NCI-H2081 (cell line): ENCODE data around the gene DAB2IP.

ENCODE experiments used
- DNase-seq, 2 experiments: peaks; one replicate each; lab custom pipeline; 2025; lab: John Stamatoyannopoulos, UW

The DAB2IP gene

GRCh38 chr9:121662891-121663580 lies 11.6 kb downstream of the DAB2IP start:
- DNase-seq: no peak

GRCh38 chr9:121663591-121663990 lies 12.2 kb downstream of the DAB2IP start:
- no peak for DNase-seq

- no peak for DNase-seq
Observed at GRCh38 chr9:121666294-121666693, 14.9 kb downstream of the DAB2IP start.

GRCh38 chr9:121667214-121667613 lies 15.8 kb downstream of the DAB2IP start:
- no peak for DNase-seq

GRCh38 chr9:121667890-121668289 lies 16.5 kb downstream of the DAB2IP start:
- no peak for DNase-seq

- DNase-seq: no peak
Observed at GRCh38 chr9:121670431-121670830, 19.0 kb downstream of the DAB2IP start.

- no peak for DNase-seq
Observed at GRCh38 chr9:121671612-121672155, 20.2 kb downstream of the DAB2IP start.

- no peak for DNase-seq
Observed at GRCh38 chr9:121672213-121672612, 20.8 kb downstream of the DAB2IP start.

- DNase-seq: no peak
Observed at GRCh38 chr9:121672986-121673385, 21.6 kb downstream of the DAB2IP start.

- DNase-seq: no peak
Observed at GRCh38 chr9:121673576-121673975, 22.1 kb downstream of the DAB2IP start.

GRCh38 chr9:121674017-121674416 lies 22.6 kb downstream of the DAB2IP start:
- DNase-seq: no peak

GRCh38 chr9:121674952-121675351 lies 23.5 kb downstream of the DAB2IP start:
- no peak for DNase-seq

GRCh38 chr9:121675381-121675780 lies 23.9 kb downstream of the DAB2IP start:
- no peak for DNase-seq

GRCh38 chr9:121675969-121676822 lies 24.8 kb downstream of the DAB2IP start:
- no peak for DNase-seq

GRCh38 chr9:121676926-121677325 lies 25.5 kb downstream of the DAB2IP start:
- DNase-seq: no peak

- DNase-seq: no peak
Observed at GRCh38 chr9:121678501-121679022, 27.1 kb downstream of the DAB2IP start.

GRCh38 chr9:121679901-121680635 lies 28.6 kb downstream of the DAB2IP start:
- no peak for DNase-seq

- no peak for DNase-seq
Observed at GRCh38 chr9:121681404-121681803, 30.0 kb downstream of the DAB2IP start.

- no peak for DNase-seq
Observed at GRCh38 chr9:121682201-121682600, 30.8 kb downstream of the DAB2IP start.

- DNase-seq: no peak
Observed at GRCh38 chr9:121682926-121683515, 31.6 kb downstream of the DAB2IP start.

GRCh38 chr9:121683652-121684051 lies 32.2 kb downstream of the DAB2IP start:
- no peak for DNase-seq
